Uterus (tissue), 4 donors: ENCODE data around the gene VSTM2L. TPM values are rescaled to one million over a fixed set of nuclear protein-coding genes. Genes with fewer than 3 reads are reported as not detected.

ENCODE experiments used
- DNase-seq, 2 donors: peaks; one replicate each; pipeline ENCODE4 v3.0.0-alpha.2; 2019 to 2020
- H3K27ac ChIP-seq, 2 donors: fragments of 200-600 bp; sonication (generic); 1 replicate in 1 of 2; 2 replicates in 1 of 2; pipeline ENCODE4 v1.5.1; 2016 to 2018
- H3K27me3 ChIP-seq, 2 donors: fragments of 200-600 bp; sonication (generic); one replicate each; pipeline ENCODE4 v1.5.1; 2018 to 2019; ENCODE audit warnings: control low read depth in 1 of 2
- H3K36me3 ChIP-seq, 2 donors: fragments of 200-600 bp; sonication (generic); one replicate each; pipeline ENCODE4 v1.5.1; 2019; ENCODE audit warnings: control low read depth in 1 of 2
- H3K4me1 ChIP-seq, 2 donors: fragments of 200-600 bp; sonication (generic); one replicate each; pipeline ENCODE4 v1.5.1; 2018 to 2019; ENCODE audit warnings: control low read depth in 1 of 2
- H3K4me3 ChIP-seq, 2 donors: fragments of 200-600 bp; sonication (generic); 1 replicate in 1 of 2; 2 replicates in 1 of 2; pipeline ENCODE4 v1.5.1; 2018 to 2019; ENCODE audit warnings: mild to moderate bottlenecking in 1 of 2
- H3K9me3 ChIP-seq, 2 donors: fragments of 200-600 bp; sonication (generic); one replicate each; pipeline ENCODE4 v1.5.1; 2019; ENCODE audit warnings: control low read depth in 1 of 2
- CTCF ChIP-seq, 4 experiments: fragments of 200-600 bp in 2 of 4; fragments of 450-650 bp in 2 of 4; sonication (generic) in 2 of 4; IDR thresholded peaks; one replicate each; pipeline ENCODE4 v1.5.1; 2016 to 2019; ENCODE audit warnings: antibody characterized with exemption in 4 of 4, mild to moderate bottlenecking in 2 of 4, moderate library complexity in 1 of 4
- POLR2A ChIP-seq, 2 donors: fragments of 450-650 bp; IDR thresholded peaks; one replicate each; pipeline ENCODE4 v1.6.1; 2016; ENCODE audit warnings: antibody characterized with exemption in 2 of 2, mild to moderate bottlenecking in 1 of 2, moderate library complexity in 1 of 2
- intact Hi-C: fragments of 100-400 bp; cut with DNase I; formaldehyde crosslinking; loops from one replicate; pipeline ENCODE4 v1.15.1; 2023; ENCODE audit warnings: low total_unique reads
- total RNA-seq, 4 donors: library from RNA; depleted of rRNA in 3 of 4; stranded (reverse); fragments of >200 nt in 3 of 4; gene quantifications; one replicate each; pipeline versions ENCODE4 v1.1.0 to v1.2.4, GENCODE V29; 2014 to 2023
- donor health status: DM: yes; HTN: yes; CAD: no.

VSTM2L gene
- total RNA-seq, 4 donors from 2014 or later = 0.29 to 5.7 (median 0.73) TPM

- intact Hi-C loops = no loop called here
- Histone ChIP-seq H3K27me3 (no peaks in the 10 kb centered on the region), H3K27ac (no peak overlapping the region), H3K4me1 (no peaks in the 10 kb centered on the region), H3K4me3 (no peak overlapping the region), H3K9me3 (no peaks in the 10 kb centered on the region), H3K36me3 (no peaks in the 10 kb centered on the region)
- no peak for TF ChIP-seq POLR2A (IDR thresholded peaks at IDR 0.05)
- no peak for DNase-seq
These were observed 84.8 kb downstream of the VSTM2L start for GRCh38 chr20:37987602-37988290.

GRCh38 chr20:37988306-37988954 is 85.5 kb downstream of the VSTM2L start:
- H3K36me3 ChIP-seq = no peaks in the 10 kb centered on the region
- no peak for DNase-seq
- no peak overlapping the region for H3K27ac ChIP-seq
- TF ChIP-seq POLR2A (IDR thresholded peaks at IDR 0.05) (no peak), CTCF (IDR thresholded peaks at IDR 0.05) (no peak)
- intact Hi-C loops = no loop called here
- H3K9me3 ChIP-seq = no peaks in the 10 kb centered on the region
- H3K4me3 ChIP-seq = no peak overlapping the region
- H3K27me3 ChIP-seq = no peaks in the 10 kb centered on the region
- H3K4me1 ChIP-seq = no peaks in the 10 kb centered on the region

- DNase-seq = peak in 1 of 2 donors; percentile 32
- Histone ChIP-seq H3K4me3 (no peak overlapping the region), H3K27me3 (no peaks in the 10 kb centered on the region), H3K36me3 (no peaks in the 10 kb centered on the region), H3K27ac (no peak overlapping the region), H3K9me3 (no peaks in the 10 kb centered on the region), H3K4me1 (no peaks in the 10 kb centered on the region)
- TF ChIP-seq POLR2A (IDR thresholded peaks at IDR 0.05) = no peak
- TF ChIP-seq CTCF (IDR thresholded peaks at IDR 0.05) = no peak
- intact Hi-C loops = no loop called here
These were observed 86.8 kb downstream of the VSTM2L start for GRCh38 chr20:37989601-37990295.

GRCh38 chr20:37990571-37991151 is 87.7 kb downstream of the VSTM2L start:
- H3K36me3 ChIP-seq = no peaks in the 10 kb centered on the region
- intact Hi-C loops = no loop called here
- no peaks in the 10 kb centered on the region for H3K4me1 ChIP-seq
- TF ChIP-seq POLR2A (IDR thresholded peaks at IDR 0.05) (no peak), CTCF (IDR thresholded peaks at IDR 0.05) (no peak)
- DNase-seq = no peak
- no peak overlapping the region for H3K4me3 ChIP-seq
- H3K9me3 ChIP-seq = no peaks in the 10 kb centered on the region
- H3K27ac ChIP-seq = no peak overlapping the region
- H3K27me3 ChIP-seq = no peaks in the 10 kb centered on the region

GRCh38 chr20:37991157-37991866 is 88.4 kb downstream of the VSTM2L start:
- DNase-seq = no peak
- intact Hi-C loops = no loop called here
- no peak overlapping the region for H3K4me3 ChIP-seq
- TF ChIP-seq CTCF (IDR thresholded peaks at IDR 0.05) = no peak
- TF ChIP-seq POLR2A (IDR thresholded peaks at IDR 0.05) = no peak
- no peaks in the 10 kb centered on the region for H3K4me1 ChIP-seq
- H3K36me3 ChIP-seq = no peaks in the 10 kb centered on the region
- no peak overlapping the region for H3K27ac ChIP-seq
- no peaks in the 10 kb centered on the region for H3K9me3 ChIP-seq
- H3K27me3 ChIP-seq = no peaks in the 10 kb centered on the region
